Stimulated activated CD8-positive, alpha-beta memory T cell treated with anti-CD3 and anti-CD28 coated beads, Interleukin-4, amount 100 ng/mL, for 48 hours (primary cell): ENCODE data around the gene EN2.

Experiments
- DNase-seq: peaks from one replicate; pipeline ENCODE4 v3.0.0-alpha.2; 2020

Gene EN2

DNA sequence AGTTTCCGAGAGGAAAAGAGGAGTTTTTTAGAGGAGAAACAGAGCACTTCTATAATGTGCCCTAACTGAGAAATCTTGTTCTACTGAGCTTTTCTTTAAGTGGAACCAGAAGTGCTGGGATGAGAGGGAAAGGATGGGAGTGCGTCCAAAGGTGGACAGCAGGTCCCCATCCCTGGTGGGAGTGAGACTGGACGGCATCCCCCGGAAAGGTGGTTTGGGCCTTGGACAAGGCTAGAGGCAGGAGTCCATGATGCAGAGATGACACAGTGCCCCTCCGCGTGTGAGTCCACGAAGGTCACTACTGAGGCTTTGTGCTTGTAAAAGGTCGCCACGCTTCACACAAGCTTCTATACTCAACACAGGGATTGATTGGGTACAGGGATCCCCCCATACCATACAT lies 6.1 kb upstream of the EN2 start:
- DNase-seq: no peak

DNA sequence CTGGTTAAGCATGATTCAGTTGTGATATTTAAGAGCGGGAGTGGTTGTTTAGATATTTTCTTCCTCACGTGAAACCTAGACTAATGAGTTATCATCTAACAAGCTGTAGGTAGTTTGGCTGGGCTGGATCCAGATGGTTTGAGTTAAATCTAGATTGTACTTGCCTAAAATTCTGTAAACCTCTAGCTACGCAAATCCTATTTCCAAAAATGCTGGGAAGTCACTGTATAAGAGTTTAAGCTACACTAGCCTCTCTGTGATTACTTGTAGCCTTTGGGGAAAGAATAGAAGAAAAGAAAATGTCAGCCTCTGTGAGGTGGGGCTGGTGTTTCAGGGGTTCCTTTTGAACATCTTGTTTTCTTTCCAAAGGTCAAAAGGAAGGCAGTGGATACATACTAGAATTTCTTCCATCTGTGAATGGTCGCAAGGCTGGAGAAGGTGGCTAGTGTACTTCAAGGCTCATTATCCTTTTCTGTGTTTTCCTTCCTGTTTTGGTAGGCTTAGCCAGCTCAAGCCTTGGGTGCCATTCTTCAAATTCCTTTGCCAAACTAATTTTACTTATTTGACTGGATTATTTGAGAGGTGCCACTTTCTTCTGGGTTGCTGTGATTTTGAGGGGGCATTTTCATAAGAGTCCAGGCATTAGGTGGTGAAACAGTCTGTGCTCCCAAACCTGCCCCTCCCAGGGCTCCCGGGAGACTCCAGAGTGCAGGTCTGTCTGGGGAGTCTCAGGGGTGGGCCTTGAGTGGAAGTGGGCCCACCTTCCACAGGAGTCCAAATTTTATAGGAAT lies 5.2 kb upstream of the EN2 start:
- no peak for DNase-seq

DNA sequence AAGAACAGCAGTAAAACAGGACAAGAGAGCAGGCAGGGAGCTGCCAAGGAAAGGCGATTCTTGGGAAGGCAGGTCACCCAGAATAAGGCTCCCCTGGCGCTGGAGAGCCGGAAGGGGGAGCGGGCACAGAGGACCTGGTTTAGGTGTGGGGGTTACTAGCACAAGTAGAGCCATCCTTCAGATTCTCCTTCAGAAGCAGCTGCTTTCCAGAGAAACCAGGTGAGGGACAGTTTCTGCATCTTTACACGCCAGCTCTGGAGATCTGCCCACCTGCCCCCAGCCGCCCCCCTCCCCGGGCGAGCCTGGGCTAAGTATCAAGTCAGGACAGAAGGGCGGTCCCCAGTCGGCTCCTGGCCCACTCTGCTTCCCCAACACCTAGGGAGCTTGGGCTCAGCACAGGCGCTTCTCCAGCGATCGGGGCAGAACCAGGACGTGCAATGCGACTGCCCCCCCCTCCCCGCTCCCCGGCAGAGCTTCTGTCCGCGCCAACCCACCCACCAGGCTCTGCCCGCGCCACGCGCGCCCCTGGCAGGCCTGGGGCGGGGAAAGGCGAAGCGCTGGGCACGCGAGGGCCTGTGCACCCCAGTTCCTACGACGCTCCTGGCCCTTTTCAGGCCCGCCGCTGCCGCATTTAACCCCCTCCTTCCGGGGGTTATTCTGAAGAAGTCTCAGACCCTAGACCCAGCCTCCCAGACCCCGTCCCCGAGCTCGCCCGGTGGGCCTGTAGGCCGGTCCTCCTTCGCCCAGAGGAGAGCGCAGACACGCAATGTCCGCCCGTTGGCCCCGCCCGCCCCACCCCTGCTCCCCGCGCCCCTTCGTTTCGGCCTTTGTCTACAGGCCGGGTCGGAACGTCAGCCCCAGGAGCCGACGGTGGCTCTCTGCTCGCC lies 4.4 kb upstream of the EN2 start:
- no peak for DNase-seq

DNA sequence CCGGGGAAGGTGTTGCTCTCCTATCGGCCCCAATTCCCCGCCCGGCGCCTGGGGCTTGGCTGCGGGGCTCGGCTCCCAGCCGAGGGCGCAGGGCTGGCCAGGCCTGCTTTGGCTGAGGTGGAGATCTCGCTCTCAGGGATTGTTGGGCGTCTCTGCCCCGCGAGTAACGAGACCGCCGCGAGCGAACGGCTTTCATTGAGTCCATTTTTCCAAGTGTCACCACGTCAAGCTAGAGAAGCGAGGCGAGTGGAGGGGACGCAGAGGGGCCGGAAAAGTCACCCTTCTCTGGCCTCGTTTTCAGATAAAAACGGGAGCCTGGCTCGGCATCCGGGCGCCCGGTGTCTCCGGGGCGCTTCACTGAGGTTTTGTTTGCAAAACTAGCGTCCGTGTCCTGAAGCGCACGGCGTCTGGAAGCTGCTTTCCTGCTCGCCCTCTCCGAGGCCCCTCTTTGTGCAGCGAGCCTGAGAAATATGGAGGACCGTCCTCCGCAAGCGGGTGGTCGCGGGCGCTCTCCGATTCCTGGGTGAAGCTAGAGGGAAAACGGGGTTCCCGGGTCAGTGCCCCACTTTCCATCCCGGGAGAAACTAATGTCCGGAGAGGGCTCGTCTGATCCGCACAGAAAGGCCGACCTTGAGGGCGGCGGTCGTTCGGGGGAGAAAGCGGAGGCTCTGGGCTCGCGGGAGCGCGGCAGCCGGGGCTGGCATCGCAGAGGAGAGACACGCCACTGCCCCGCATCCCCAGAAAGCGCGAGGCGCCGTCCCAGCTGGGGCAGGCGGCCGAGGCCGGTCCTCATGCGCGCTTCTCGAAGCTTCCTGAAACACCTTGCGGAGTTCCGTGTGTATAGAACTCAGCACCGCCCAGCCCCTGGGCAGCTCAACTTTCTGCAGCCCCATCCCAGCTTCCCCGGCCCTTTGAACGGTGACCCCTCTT lies 3.5 kb upstream of the EN2 start:
- DNase-seq: no peak

- DNase-seq: no peak
These were observed 2.7 kb upstream of the EN2 start for GRCh38 chr7:155455132-155455693.

DNA sequence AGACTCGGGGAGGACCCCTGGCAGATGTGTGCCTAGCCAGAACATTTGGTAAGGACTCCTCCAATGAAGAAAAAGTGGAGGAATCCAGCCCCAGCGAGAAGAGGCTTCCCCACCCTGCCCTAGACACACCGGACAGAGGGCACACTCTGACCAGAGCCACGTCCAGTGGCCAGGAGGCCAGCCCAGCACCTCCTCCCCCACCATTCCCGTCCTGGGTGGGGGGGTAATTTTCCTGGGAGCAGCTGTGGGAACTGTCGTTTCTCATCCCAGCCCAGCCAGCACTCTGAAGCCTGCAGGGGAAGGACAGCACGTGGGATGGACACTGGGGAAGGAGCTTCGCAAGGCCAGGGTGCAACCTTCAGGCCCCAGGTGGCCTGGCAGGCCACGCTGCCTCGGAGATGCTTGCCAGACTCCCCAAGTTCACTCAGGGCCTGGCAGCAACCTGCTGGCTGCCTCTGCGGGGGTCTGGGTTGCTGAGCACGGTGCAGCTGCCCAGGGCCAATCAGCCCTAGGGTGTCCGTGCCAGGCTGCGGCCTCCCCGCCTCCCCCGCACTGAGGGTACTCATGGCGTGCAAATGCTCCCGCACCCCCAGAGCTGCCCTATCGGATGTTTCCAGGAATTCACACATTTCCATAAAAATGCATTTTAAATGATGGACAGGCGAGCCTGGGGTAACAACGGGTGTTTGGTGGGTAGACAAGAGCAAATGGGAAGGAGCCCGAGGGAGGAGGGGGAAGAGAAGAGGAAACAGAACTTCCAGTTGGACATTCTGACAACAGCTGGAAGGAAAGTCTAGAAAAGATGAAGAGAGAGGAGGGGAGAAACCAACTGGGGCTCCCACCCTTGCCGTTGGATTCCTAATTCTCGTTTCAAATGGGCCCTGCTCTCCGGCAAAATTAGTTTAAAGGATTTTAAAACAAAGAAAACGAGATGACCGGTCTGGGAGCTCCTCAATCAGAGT lies 1.9 kb upstream of the EN2 start:
- no peak for DNase-seq

DNA sequence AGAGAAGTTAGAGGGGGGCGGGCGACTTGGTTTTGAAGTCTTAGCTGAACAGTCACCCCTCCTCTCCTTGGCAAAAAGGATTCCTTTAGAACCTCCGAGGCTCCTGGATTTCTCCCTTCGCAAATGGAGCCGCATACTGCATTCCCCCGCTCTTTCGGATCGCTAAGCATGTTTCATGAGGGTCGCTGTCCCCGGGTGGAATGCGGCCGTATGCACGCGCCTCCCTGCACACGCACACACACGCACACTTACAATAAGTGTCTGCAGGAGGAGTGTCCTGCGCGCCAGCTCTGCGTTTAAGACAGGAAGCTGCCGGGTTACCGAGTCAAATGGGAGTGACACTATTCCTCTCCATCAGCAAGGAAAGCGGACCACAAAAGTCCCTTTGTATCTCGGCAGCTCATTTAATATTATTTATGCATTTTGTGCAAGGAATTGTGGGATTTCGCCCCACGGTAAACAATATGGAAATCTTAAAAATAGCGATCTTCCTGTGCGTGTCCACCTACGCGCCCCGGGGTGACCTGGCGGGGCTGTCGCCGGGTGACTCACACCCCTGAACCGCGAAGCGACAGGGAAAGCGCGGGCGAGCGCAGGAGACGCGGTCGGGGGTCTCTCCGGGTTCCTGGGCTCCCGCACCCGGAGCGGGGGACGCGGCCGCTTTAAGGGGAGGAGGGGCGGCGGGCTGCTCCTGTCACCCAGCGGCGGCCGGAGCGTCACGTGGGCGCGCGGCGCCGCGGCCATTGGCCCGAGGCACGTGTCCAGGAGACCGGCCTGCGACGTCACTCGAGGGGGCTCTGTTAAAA lies 988 bp upstream of the EN2 start:
- DNase-seq: no peak

DNA sequence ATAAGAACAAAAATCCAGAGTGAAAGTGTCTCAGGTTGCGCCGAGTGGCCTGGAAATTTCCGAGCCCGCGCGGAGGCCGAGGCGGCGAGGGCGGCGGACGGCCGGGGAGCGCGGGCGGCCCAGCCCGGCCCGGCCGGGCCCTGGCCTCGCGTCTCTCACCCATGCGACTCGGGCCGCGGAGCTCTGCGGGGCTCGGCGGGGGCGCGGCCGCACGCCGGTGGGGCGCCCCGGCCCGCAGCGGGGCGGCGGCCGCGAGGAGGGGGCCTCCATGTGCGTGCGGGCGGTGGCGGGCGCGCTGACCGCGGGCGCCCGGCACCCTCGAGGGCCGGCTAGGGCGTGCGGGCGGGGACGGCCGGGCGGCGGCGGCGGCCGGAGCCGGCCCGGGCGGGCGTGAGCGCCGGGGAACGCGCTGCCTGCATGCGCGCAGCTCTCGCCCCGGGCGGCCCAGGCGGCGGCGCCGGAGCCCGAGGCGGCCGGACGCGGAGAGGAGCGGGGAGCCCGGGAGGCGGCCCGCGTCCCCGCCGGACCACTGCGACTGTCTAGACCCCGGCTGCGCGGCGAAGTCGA lies 302 bp upstream of the EN2 start:
- DNase-seq: no peak

- no peak for DNase-seq
These were observed 1.2 kb downstream of the EN2 start for GRCh38 chr7:155458878-155459699.

- no peak for DNase-seq
These were observed 2.0 kb downstream of the EN2 start for GRCh38 chr7:155459700-155460461.

DNA sequence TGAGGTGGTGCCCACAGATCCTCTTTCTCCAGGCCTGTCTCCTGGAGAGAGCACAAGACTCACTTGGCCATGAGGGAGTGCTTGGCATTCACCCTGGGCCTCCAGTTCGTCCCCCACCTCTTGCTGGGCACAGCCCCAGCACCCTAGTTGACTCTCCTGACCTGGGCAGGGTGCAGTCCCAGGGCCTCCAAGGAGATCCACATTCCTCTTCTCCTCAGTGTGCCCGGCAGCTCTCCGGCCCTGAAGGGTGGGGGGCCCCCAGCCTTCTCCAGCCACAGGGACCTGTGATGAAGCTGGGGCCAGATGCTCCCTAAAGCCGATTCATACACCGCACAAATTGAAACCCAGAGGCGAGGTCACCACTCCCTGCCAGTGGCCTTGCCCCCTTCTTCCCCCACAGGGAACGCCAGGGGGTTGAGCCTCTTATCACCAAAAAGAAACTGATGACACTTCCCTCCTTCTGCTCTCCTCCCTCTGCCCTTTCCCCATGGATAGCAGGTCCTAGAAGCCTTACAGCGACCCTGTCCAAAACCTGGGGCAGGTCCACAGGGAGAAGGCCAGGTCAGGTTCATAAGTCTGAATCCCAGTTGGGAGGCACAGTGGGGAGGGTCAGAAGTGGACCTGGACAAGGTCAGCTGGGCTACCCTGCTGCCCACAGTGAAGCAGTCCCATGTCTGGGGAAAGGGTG lies 3.1 kb downstream of the EN2 start:
- no peak for DNase-seq

DNA sequence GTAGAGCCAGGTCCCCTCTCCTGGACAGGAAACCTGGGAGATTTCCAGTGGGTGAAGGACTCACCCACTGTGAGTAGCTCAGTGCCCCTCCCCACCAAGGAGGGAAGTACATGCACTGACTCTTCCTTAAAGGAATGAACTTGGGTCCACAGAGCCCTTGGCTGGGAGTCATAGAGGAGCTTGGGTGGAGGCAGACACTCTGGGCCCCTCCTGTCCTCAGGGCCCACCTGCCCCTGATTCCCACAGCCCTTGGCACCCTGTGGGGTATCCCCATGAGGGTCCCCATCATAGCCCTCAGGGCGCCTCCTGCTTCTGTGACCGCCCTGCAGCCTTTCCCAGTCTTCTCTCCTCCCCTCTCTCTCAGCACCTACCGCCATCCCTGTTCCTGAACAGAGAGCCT lies 3.7 kb downstream of the EN2 start:
- DNase-seq: no peak

DNA sequence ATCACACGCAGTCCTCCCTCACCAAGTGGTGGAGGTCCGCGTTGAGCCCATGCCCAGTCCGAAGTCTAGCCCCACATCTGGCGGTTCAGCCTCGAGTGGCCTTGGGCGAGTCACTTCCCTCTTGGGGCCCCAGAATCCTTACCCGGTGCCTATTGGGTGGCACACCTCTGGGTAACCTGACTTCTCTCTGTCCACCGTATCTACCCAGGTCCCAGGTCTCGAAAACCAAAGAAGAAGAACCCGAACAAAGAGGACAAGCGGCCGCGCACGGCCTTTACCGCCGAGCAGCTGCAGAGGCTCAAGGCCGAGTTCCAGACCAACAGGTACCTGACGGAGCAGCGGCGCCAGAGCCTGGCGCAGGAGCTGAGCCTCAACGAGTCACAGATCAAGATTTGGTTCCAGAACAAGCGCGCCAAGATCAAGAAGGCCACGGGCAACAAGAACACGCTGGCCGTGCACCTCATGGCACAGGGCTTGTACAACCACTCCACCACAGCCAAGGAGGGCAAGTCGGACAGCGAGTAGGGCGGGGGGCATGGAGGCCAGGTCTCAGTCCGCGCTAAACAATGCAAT lies 4.3 kb downstream of the EN2 start:
- DNase-seq: no peak

DNA sequence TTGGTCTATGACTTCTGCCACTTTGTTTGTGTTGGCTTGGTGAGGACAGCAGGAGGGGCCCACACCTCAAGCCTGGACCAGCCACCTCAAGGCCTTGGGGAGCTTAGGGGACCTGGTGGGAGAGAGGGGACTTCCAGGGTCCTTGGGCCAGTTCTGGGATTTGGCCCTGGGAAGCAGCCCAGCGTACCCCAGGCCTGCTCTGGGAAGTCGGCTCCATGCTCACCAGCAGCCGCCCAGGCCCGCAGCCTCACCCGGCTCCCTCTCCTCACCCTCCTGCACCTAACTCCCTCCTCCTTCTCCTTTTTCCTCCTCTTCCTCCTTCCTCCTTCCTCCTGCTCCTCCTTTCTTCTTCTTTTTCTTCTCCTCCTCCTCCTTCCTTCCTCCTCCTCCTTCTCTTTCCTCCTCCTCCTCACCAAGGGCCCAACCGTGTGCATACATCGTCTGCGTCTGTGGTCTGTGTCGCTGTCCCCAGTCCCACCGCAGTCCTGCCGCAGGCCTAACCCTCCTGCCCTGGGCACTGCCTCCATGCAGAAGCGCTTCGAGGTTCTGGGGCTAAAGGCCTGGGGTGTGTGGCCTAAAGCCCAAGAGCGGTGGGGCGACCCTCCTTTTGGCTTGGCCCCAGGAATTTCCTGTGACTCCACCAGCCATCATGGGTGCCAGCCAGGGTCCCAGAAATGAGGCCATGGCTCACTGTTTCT lies 5.3 kb downstream of the EN2 start:
- no peak for DNase-seq

DNA sequence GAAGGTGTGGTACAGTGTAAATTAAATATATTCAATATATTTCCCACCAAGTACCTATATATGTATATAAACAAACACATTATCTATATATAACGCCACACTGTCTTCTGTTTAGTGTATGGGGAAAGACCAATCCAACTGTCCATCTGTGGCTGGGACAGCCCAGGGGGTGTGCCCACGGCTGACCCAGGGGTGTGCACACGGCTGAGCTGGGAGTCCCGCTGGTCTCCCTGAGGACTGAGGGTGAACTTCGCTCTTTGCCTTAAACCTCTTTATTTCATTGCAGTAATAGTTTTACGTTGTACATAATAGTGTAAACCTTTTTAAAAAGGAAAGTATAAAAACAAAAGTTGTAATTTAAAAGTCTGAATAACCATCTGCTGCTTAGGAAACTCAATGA lies 6.3 kb downstream of the EN2 start:
- DNase-seq: no peak

DNA sequence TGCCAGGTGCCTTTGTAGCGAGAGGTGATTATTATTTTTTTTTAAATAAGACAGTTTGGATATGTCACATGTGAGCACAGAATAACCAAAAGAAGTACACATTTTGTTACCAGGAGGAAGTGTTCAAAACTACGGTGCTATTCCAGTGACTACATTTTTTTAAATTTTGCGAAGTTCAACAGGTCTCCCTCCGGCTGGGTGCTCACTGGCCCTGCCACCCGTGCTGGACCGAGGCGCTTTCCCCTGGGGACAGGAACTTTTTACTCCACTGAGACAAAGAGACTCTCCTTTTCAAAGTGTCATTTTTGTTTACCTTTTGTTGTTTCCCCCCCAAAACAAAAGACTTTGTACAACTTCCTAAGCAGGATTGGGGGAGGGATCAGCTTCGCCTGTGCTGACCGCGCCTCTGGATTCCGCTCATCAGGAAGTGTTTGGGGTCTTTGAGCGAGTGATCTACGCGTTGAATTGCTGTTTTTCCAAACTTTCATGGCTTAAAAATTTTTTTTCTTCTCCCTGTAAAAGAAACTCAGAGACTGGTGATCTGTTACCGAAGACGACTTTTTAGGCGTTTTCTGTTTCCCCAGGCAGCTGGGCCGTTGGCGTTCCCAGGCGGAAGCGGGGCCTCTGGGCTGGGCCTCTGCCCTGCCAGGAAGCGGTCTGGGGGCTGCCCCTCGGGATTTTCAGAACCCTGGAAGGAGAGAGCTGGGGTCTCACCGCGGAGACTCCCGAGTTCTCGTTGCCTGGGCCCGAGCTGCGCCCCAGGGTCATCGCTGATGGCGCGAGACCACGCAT lies 7.2 kb downstream of the EN2 start:
- DNase-seq: no peak
